Mucosa of descending colon (tissue), 3 donors: ENCODE measurements around the gene ECPAS. TPM values are rescaled to one million over a fixed set of nuclear protein-coding genes. Genes with fewer than 3 reads are reported as not detected.

Experiments
- ATAC-seq: fragments of 200-7000 bp; cut with Tn5 transposase; one replicate; pipeline ENCODE4 v1.9.1; 2020; ENCODE audit warnings: mild to moderate bottlenecking, moderate library complexity
- DNase-seq, 3 donors: peaks; one replicate each; pipeline ENCODE4 v3.0.0-alpha.2; 2020
- H3K36me3 ChIP-seq: fragments of 200-600 bp; one replicate; pipeline ENCODE4 v1.8.0; 2021; ENCODE audit warnings: low read depth, mild to moderate bottlenecking
- H3K4me1 ChIP-seq: fragments of 200-600 bp; one replicate; pipeline ENCODE4 v1.8.0; 2021; ENCODE audit warnings: low read depth, mild to moderate bottlenecking
- H3K4me3 ChIP-seq: fragments of 200-600 bp; one replicate; pipeline ENCODE4 v1.8.0; 2021; ENCODE audit warnings: mild to moderate bottlenecking
- H3K9me3 ChIP-seq: fragments of 200-600 bp; one replicate; pipeline ENCODE4 v1.8.0; 2021; ENCODE audit warnings: mild to moderate bottlenecking
- intact Hi-C, 2 donors: fragments of 100-400 bp; cut with DNase I in 1 of 2; cut with micrococcal nuclease in 1 of 2; formaldehyde crosslinking; loops; one replicate each; pipeline versions ENCODE4 v1.11.0 to v1.11.1; 2022; cut with DNase I, micrococcal nuclease
- total RNA-seq, 3 donors: library from RNA; stranded (reverse); fragmentation: NEBNext Ultra II Directional in 2 of 3; extraction: Animal tissue kit (Norgen Biotek cat#: 25700) in 2 of 3; gene quantifications; one replicate each; pipeline versions ENCODE4 v1.2.1 to v1.2.4, GENCODE V29; 2021 to 2023
- TF ChIP-seq, protein P1 (sequence below): fragments of 200-600 bp; IDR thresholded peaks from one replicate; pipeline ENCODE4 v1.8.0; 2022; ENCODE audit warnings: antibody characterized with exemption, mild to moderate bottlenecking
- donor health status: DM: no; HTN: no; CAD: no; lungs with moderate emphysema.
- donor health status: DM: no; HTN: no; CAD: no.
- donor health status: DM: no; HTN: yes; CAD: no.

Gene ECPAS
- total RNA-seq, 3 donors from 2014 or later = 77.4 to 102 (median 82.8) TPM

DNA sequence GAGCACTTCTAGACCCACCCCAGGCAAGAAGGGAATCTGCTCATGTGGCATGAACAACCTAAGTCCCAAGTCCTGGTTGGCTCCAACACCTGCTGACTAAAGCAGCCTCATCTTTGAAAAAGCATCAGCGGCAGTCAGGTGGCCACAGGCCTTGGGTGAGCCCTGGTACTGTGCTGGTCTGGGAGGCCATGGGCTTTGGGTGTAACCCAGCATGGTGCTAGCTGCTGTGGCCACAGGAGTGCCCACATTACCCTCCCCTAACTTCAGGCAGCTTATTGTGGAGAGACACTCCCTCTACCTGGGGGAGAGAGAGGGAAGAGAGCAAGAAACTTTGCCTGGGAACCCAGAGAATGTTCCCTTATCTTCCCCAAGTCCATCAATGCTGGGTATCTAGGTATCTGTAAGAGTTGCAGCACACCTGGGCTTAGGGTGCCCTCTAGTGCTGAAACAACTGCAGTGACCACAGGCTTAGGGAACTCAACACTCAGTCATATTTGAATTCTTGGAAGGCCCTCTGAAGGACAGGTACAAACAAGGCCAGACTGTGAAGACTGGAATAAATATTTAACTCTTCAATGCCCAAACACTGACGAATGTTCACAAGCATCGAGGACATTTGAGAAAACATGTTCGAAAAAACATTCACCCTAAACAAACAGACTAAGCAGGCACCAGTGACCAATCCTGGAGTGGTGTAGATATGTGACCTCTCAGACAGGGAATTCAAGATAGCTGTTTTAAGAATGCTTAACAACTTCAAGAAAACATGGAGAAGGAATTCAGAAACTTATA lies 84.2 kb downstream of the ECPAS start:
- peak; percentile 86 for ATAC-seq
- Histone ChIP-seq H3K36me3 (no peaks in the 10 kb centered on the region), H3K4me1 (no peaks in the 10 kb centered on the region), H3K9me3 (peaks cover 14% of the 10 kb centered on the region), H3K4me3 (no peak overlapping the region)
- intact Hi-C loops = no loop called here
- peak in 1 of 3 donors; percentile 51 for DNase-seq
- TF ChIP-seq, protein P1, sequence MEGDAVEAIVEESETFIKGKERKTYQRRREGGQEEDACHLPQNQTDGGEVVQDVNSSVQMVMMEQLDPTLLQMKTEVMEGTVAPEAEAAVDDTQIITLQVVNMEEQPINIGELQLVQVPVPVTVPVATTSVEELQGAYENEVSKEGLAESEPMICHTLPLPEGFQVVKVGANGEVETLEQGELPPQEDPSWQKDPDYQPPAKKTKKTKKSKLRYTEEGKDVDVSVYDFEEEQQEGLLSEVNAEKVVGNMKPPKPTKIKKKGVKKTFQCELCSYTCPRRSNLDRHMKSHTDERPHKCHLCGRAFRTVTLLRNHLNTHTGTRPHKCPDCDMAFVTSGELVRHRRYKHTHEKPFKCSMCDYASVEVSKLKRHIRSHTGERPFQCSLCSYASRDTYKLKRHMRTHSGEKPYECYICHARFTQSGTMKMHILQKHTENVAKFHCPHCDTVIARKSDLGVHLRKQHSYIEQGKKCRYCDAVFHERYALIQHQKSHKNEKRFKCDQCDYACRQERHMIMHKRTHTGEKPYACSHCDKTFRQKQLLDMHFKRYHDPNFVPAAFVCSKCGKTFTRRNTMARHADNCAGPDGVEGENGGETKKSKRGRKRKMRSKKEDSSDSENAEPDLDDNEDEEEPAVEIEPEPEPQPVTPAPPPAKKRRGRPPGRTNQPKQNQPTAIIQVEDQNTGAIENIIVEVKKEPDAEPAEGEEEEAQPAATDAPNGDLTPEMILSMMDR = peak; percentile 26

DNA sequence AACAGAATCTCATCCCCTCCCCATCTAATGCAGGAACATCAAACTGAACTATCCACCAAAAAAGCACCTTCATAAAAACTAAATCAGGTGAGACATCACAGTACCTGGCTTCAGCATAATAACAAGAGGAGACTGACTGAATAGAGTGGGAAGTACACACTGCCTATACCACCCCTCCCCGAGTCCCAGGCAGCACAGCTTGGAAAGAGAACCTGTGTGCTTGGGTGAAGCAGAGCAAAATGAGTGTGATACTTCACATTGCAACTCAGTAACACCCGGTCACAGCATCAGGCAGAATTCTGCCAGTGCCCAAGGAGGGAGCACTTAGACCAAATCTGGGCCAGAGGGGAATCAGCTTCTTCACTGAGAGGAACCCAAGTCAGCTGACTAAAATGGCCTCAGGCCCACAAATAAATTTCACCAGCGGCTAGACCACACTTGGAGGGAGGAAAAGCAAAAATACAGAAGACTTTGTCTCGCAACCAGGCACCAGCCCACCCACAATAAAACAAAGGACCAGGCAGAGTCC lies 84.9 kb downstream of the ECPAS start:
- no peak for ATAC-seq

DNA sequence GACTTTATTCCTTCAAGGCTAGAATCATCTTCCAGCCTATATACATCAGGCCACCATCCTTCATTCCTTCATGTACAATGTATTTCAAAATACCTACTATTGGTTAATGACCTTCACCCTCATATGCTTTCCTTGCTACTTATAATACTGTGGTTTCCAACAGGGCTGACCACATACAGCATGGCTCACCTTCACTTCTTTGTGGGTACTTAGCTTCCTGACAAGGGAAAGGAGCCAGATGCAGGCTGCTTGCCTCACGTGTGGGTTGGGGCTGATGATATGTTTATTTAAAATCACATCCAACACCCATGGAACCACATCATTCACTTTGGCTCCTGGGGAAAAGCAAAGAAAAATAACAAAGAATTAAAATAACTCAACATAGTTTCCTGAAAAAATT lies 90.2 kb downstream of the ECPAS start:
- no peak for ATAC-seq
- H3K36me3 ChIP-seq = no peaks in the 10 kb centered on the region
- TF ChIP-seq, protein P1 = no peak

More for the DNA sequence above, 84.9 kb downstream of the ECPAS start:
- Histone ChIP-seq H3K4me3 (no peak overlapping the region), H3K36me3 (no peaks in the 10 kb centered on the region), H3K4me1 (no peaks in the 10 kb centered on the region), H3K9me3 (peaks cover 14% of the 10 kb centered on the region)
- TF ChIP-seq, protein P1 = no peak
- no peak for DNase-seq
- intact Hi-C loops = no loop called here

DNA sequence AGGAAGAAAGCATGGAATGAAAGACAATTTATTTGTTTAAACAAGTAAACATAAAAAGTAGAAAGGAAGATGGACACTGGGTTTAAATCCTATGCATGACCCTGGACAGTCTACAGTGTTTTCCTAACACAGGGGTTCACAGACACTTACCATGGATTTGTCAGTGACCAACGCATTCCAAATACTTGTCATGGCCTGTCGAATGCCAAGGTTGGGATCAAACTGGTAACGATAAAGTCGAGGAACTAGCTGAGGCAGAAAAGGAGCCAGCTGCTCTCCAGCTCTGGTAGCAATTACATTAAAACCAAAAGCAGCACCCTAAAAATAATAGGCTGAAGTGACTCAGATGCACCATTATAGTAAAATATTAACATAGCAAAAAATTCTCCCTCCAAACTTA lies 94.8 kb downstream of the ECPAS start:
- intact Hi-C loops = no loop called here
- Histone ChIP-seq H3K9me3 (no peaks in the 10 kb centered on the region), H3K4me1 (no peaks in the 10 kb centered on the region), H3K36me3 (no peaks in the 10 kb centered on the region), H3K4me3 (no peak overlapping the region)
- TF ChIP-seq, protein P1 = no peak
- DNase-seq (no peak), ATAC-seq (no peak)

More for the DNA sequence above, 90.2 kb downstream of the ECPAS start:
- Histone ChIP-seq H3K4me3 (no peak overlapping the region), H3K4me1 (no peaks in the 10 kb centered on the region), H3K9me3 (no peaks in the 10 kb centered on the region)
- intact Hi-C loops = no loop called here
- DNase-seq = no peak

DNA sequence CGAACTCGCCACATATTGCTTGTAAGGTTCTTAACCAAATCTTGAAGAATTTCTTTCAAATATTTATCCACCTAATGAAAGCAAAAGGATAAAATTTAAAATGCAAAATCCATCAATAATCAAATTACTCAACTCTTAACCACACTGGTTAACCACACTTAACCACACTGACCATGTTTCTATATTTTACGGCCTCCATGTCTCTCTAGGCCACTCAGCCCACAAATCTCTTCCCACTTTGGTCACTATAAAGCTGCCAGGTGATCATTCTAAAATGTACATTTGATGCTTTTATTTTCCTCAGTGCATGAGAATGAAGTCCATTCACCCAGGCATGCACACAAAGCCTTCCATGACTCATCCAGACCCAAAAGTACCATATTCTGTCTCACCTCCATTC lies 97.8 kb downstream of the ECPAS start:
- intact Hi-C loops = no loop called here
- TF ChIP-seq, protein P1 = no peak
- ATAC-seq (no peak), DNase-seq (no peak)
- Histone ChIP-seq H3K4me3 (no peak overlapping the region), H3K9me3 (no peaks in the 10 kb centered on the region), H3K36me3 (no peaks in the 10 kb centered on the region), H3K4me1 (no peaks in the 10 kb centered on the region)
